IMR-90 (cell line): ENCODE measurements around the gene RBMS3. TPM values are rescaled to one million over a fixed set of nuclear protein-coding genes. Genes with fewer than 3 reads are reported as not detected.

Experiments used
- ATAC-seq: fragments of 200-7000 bp; cut with Tn5 transposase; 2 replicates; pipeline ENCODE4 v1.9.1; 2020; ENCODE audit warnings: low read depth, mild to moderate bottlenecking, moderate library complexity
- BruUV-seq: library from RNA; stranded (reverse); fragments of 400-500 nt; replicated peaks from 2 replicates; lab custom pipeline; 2021; lab: Mats Ljungman, UMichigan
- CTCF ChIA-PET: fragments of 300-600 bp; formaldehyde crosslinking; extraction: SDS; loops from one replicate; lab custom pipeline; 2021; ENCODE audit warnings: antibody characterized with exemption; lab: Yijun Ruan, JAX
- POLR2A ChIA-PET: fragments of 300-600 bp; sonication (Branson Sonifier 250); formaldehyde crosslinking; loops from one replicate; lab custom pipeline; 2022; ENCODE audit warnings: antibody characterized with exemption; ENCODE audit not compliant: unreplicated experiment; lab: Charles Lee
- DNase-seq: peaks from one replicate; pipeline ENCODE4 v3.0.0; 2013
- H2AFZ ChIP-seq: replicated peaks from 2 replicates; pipeline ENCODE3; 2013; ENCODE audit warnings: low read length, mild to moderate bottlenecking; ENCODE audit not compliant: poor library complexity
- H2AK5ac ChIP-seq: 2 replicates; pipeline ENCODE4 v1.6.1; 2013; ENCODE audit warnings: low read depth, low read length, inconsistent platforms
- H2AK9ac ChIP-seq: replicated peaks from 2 replicates; pipeline ENCODE3; 2013; ENCODE audit warnings: mild to moderate bottlenecking, low read depth, low read length, moderate library complexity; ENCODE audit not compliant: poor library complexity
- H2BK120ac ChIP-seq: 2 replicates; pipeline ENCODE4 v1.6.1; 2013; ENCODE audit warnings: low read depth, low read length, inconsistent platforms
- H2BK15ac ChIP-seq: 3 replicates; pipeline ENCODE4 v1.6.1; 2013; ENCODE audit warnings: low read depth, low read length, inconsistent platforms
- H2BK20ac ChIP-seq: 2 replicates; pipeline ENCODE4 v1.6.1; 2013; ENCODE audit warnings: low read depth, mild to moderate bottlenecking, inconsistent platforms, low read length, moderate library complexity
- H2BK5ac ChIP-seq: 2 replicates; pipeline ENCODE4 v1.6.1; 2013; ENCODE audit warnings: mild to moderate bottlenecking, low read depth, low read length, inconsistent platforms; ENCODE audit not compliant: poor library complexity, severe bottlenecking
- H3K14ac ChIP-seq: replicated peaks from 2 replicates; pipeline ENCODE4 v1.6.1; 2013; ENCODE audit warnings: low read depth, low read length, inconsistent platforms
- H3K18ac ChIP-seq: 2 replicates; pipeline ENCODE4 v1.6.1; 2013; ENCODE audit warnings: low read depth, low read length, control low read depth
- H3K23ac ChIP-seq: 2 replicates; pipeline ENCODE4 v1.6.1; 2013; ENCODE audit warnings: low read depth, low read length, inconsistent platforms
- H3K27ac ChIP-seq: 2 replicates; pipeline ENCODE4 v1.5.1; 2013; ENCODE audit warnings: mild to moderate bottlenecking, control low read depth, low read length; ENCODE audit not compliant: insufficient read depth
- H3K27me3 ChIP-seq: 2 replicates; pipeline ENCODE4 v1.6.1; 2013; ENCODE audit warnings: low read length; ENCODE audit not compliant: control insufficient read depth, insufficient read depth
- H3K36me3 ChIP-seq: 2 replicates; pipeline ENCODE4 v1.6.1; 2013; ENCODE audit warnings: low read length, mixed read lengths; ENCODE audit not compliant: control insufficient read depth, insufficient read depth
- H3K4ac ChIP-seq: 2 replicates; pipeline ENCODE4 v1.6.1; 2013; ENCODE audit warnings: low read depth, low read length, inconsistent platforms
- H3K4me1 ChIP-seq: 2 replicates; pipeline ENCODE4 v1.6.1; 2013; ENCODE audit warnings: low read length, mixed read lengths; ENCODE audit not compliant: control insufficient read depth, insufficient read depth
- H3K4me2 ChIP-seq: 2 replicates; pipeline ENCODE4 v1.6.1; 2013; ENCODE audit warnings: low read depth, mild to moderate bottlenecking, control low read depth, low read length, moderate library complexity
- H3K4me3 ChIP-seq: 2 replicates; pipeline ENCODE4 v1.5.1; 2013; ENCODE audit warnings: low read depth, mild to moderate bottlenecking, control low read depth, low read length, moderate library complexity; ENCODE audit not compliant: insufficient read depth
- H3K56ac ChIP-seq: 2 replicates; pipeline ENCODE4 v1.6.1; 2013; ENCODE audit warnings: low read length, inconsistent platforms; ENCODE audit not compliant: insufficient read depth; ENCODE audit errors: extremely low read depth
- H3K79me1 ChIP-seq, 2 experiments: 2 replicates each; pipeline ENCODE4 v1.6.1; 2013; ENCODE audit warnings: low read length in 2 of 2, inconsistent platforms in 1 of 2, low read depth in 1 of 2
- H3K9ac ChIP-seq: 2 replicates; pipeline ENCODE4 v1.6.1; 2013; ENCODE audit warnings: low read depth, low read length, control low read depth
- H3K9me1 ChIP-seq: 2 replicates; pipeline ENCODE4 v1.6.1; 2013; ENCODE audit warnings: low read length, inconsistent platforms; ENCODE audit not compliant: insufficient read depth
- H3K9me3 ChIP-seq: 2 replicates; pipeline ENCODE4 v1.6.1; 2013; ENCODE audit warnings: low read length; ENCODE audit not compliant: control insufficient read depth, insufficient read depth
- H4K20me1 ChIP-seq: 2 replicates; pipeline ENCODE4 v1.6.1; 2013; ENCODE audit warnings: low read length, inconsistent platforms; ENCODE audit not compliant: insufficient read depth
- H4K5ac ChIP-seq: 2 replicates; pipeline ENCODE4 v1.6.1; 2013; ENCODE audit warnings: mild to moderate bottlenecking, low read depth, low read length, control low read depth
- H4K8ac ChIP-seq, 2 experiments: 2 replicates each; pipeline ENCODE4 v1.6.1; 2013; ENCODE audit warnings: low read depth in 2 of 2, low read length in 2 of 2, control low read depth in 1 of 2, inconsistent platforms in 1 of 2
- H4K91ac ChIP-seq: 2 replicates; pipeline ENCODE4 v1.6.1; 2013; ENCODE audit warnings: low read depth, low read length, inconsistent platforms; ENCODE audit not compliant: insufficient read depth
- CEBPB ChIP-seq: IDR thresholded peaks from 2 replicates; pipeline ENCODE4 v1.6.1; 2012; ENCODE audit warnings: low read depth, low read length, improper control_type of control experiment
- MAZ ChIP-seq: IDR thresholded peaks from 2 replicates; pipeline ENCODE4 v1.6.1; 2012; ENCODE audit warnings: low read depth, mild to moderate bottlenecking, low read length, improper control_type of control experiment, moderate library complexity, borderline replicate concordance
- WGBS, 2 experiments: methylation state at CpG; one replicate each; pipeline versions ENCODE4 v1.1.5 to v1.1.7; 2013; ENCODE audit warnings: missing lambda C conversion rate in 2 of 2; ENCODE audit not compliant: insufficient read length in 1 of 2; ENCODE audit errors: extremely low coverage in 2 of 2; 5-methylcytosine and 5-hydroxymethylcytosine counted together
- dilution Hi-C: fragments of 300-500 bp; cut with HindIII; formaldehyde crosslinking; loops from one replicate; pipeline ENCODE4 v1.14.3; 2018; ENCODE audit warnings: low sequenced_read_pairs; ENCODE audit not compliant: unreplicated experiment
- in situ Hi-C: fragments of 300-500 bp; cut with MboI; formaldehyde crosslinking; loops from 3 replicates; pipeline ENCODE4 v1.14.3; 2019; ENCODE audit warnings: low sequenced_read_pairs, inconsistent platforms, mixed read lengths
- intact Hi-C: fragments of 100-400 bp; cut with micrococcal nuclease; formaldehyde crosslinking; loops from 2 replicates; pipeline ENCODE4 v1.10.0; 2022
- polyA plus RNA-seq, 3 experiments: library from polyadenylated mRNA; depleted of rRNA; stranded (reverse); fragments of >200 nt; gene quantifications; 2 replicates each; pipeline ENCODE4 v1.2.3, GENCODE V29; 2012; ENCODE audit warnings: low replicate concordance in 1 of 3
- total RNA-seq: library from RNA; depleted of rRNA; stranded (reverse); fragments of >200 nt; gene quantifications from 2 replicates; pipeline ENCODE4 v1.2.3, GENCODE V29; 2012

Gene RBMS3
- total and polyA plus RNA-seq, 2 of the 4 experiments (the other 2 are of a cell fraction), result 15.2 to 127 TPM

DNA sequence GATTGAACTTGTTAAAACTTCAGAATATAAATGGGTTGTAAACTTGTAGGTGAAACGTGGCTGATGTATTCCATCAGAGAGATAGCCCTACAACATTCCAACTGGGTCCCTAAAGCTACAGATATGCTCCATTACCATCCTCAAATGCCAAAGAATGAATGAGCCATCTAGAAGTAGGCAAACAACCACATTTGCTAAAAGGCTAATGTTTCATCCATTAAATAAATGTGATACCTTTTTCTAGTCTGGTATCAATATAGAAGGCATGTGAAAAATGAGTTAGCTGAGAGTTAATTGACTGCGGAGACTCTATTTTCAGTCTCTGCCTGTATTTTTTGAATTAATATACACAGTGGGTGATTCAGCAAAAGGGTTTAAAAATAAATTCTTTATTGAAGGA lies 203.8 kb downstream of the RBMS3 start:
- peaks cover 20 to 36% of the 10 kb centered on the region in 2 experiments for H3K79me1 ChIP-seq
- no peak overlapping the region for H3K14ac ChIP-seq
- no peak overlapping the region for H3K4me3 ChIP-seq
- no peak overlapping the region for H2BK20ac ChIP-seq
- no peak overlapping the region for H4K8ac ChIP-seq
- intact Hi-C loops (loop anchor here (5.0 kb wide), 1 partner anchor 33 kb away; no protein-coding TSS in a partner anchor), dilution Hi-C loops (no loop called here), in situ Hi-C loops (no loop called here)
- no CpG with 5 or more reads among the region's 2 CpGs for WGBS, 2 experiments
- H3K56ac ChIP-seq, result no peak overlapping the region
- no peak for ATAC-seq
- no peak for DNase-seq
- TF ChIP-seq MAZ, result no peak
- no peak for TF ChIP-seq CEBPB
- no peak overlapping the region for H3K4ac ChIP-seq
- H3K27me3 ChIP-seq, result no peaks in the 10 kb centered on the region
- no peak overlapping the region for H2AK9ac ChIP-seq
- H4K91ac ChIP-seq, result no peak overlapping the region
- H2BK15ac ChIP-seq, result no peak overlapping the region
- POLR2A ChIA-PET, result no interaction called here
- no peak overlapping the region for H3K27ac ChIP-seq
- no peak overlapping the region for H4K5ac ChIP-seq
- no peaks in the 10 kb centered on the region; the same call in 1 of the 2 replicates for H3K4me1 ChIP-seq
- BruUV-seq, result no TSS peak
- no peak overlapping the region for H2AK5ac ChIP-seq
- no peaks in the 10 kb centered on the region for H4K20me1 ChIP-seq
- no peak overlapping the region for H3K18ac ChIP-seq
- H3K36me3 ChIP-seq, result no peaks in the 10 kb centered on the region; the same call in 1 of the 2 replicates
- H2BK120ac ChIP-seq, result no peak overlapping the region
- CTCF ChIA-PET, result interaction anchor here (0.5 kb wide), 1 partner anchor 131 kb away, joined by 3 read pairs; no protein-coding TSS in a partner anchor
- peaks cover 6% of the 10 kb centered on the region; the same call in 1 of the 2 replicates for H3K9me1 ChIP-seq
- no peak overlapping the region for H3K4me2 ChIP-seq
- no peak overlapping the region for H2AFZ ChIP-seq
- no peaks in the 10 kb centered on the region for H3K9me3 ChIP-seq
- no peak overlapping the region for H3K23ac ChIP-seq
- no peak overlapping the region for H2BK5ac ChIP-seq
- H3K9ac ChIP-seq, result no peak overlapping the region
